GDM1 (cell line): ENCODE results near the gene CACNA2D3.

Experiments used
- DNase-seq: peaks from one replicate; lab custom pipeline; 2025; lab: John Stamatoyannopoulos, UW

The CACNA2D3 gene

GRCh38 chr3:54127499-54128056 is 5.2 kb downstream of the CACNA2D3 start:
- DNase-seq = no peak

GRCh38 chr3:54131026-54131605 is 8.8 kb downstream of the CACNA2D3 start:
- no peak for DNase-seq

- DNase-seq = no peak
These were observed 9.5 kb downstream of the CACNA2D3 start for GRCh38 chr3:54131890-54132289.

GRCh38 chr3:54132685-54133084 is 10.3 kb downstream of the CACNA2D3 start:
- no peak for DNase-seq

- DNase-seq = no peak
These were observed 10.8 kb downstream of the CACNA2D3 start for GRCh38 chr3:54133196-54133595.

- no peak for DNase-seq
These were observed 11.8 kb downstream of the CACNA2D3 start for GRCh38 chr3:54134155-54134554.

- no peak for DNase-seq
These were observed 12.4 kb downstream of the CACNA2D3 start for GRCh38 chr3:54134713-54135112.

- DNase-seq = no peak
These were observed 15.0 kb downstream of the CACNA2D3 start for GRCh38 chr3:54137311-54137710.

GRCh38 chr3:54138937-54139547 is 16.7 kb downstream of the CACNA2D3 start:
- DNase-seq = no peak

GRCh38 chr3:54139630-54140029 is 17.3 kb downstream of the CACNA2D3 start:
- DNase-seq = no peak

- DNase-seq = no peak
These were observed 21.9 kb downstream of the CACNA2D3 start for GRCh38 chr3:54144284-54144683.

- DNase-seq = no peak
These were observed 24.3 kb downstream of the CACNA2D3 start for GRCh38 chr3:54146506-54147239.

- DNase-seq = no peak
These were observed 28.6 kb downstream of the CACNA2D3 start for GRCh38 chr3:54150864-54151467.

GRCh38 chr3:54153477-54153876 is 31.1 kb downstream of the CACNA2D3 start:
- DNase-seq = no peak

GRCh38 chr3:54157860-54158259 is 35.5 kb downstream of the CACNA2D3 start:
- no peak for DNase-seq

GRCh38 chr3:54159917-54160316 is 37.6 kb downstream of the CACNA2D3 start:
- no peak for DNase-seq

- DNase-seq = no peak
These were observed 41.1 kb downstream of the CACNA2D3 start for GRCh38 chr3:54163441-54163840.

- no peak for DNase-seq
These were observed 42.0 kb downstream of the CACNA2D3 start for GRCh38 chr3:54164192-54164975.

GRCh38 chr3:54165865-54166264 is 43.5 kb downstream of the CACNA2D3 start:
- DNase-seq = no peak

- no peak for DNase-seq
These were observed 45.6 kb downstream of the CACNA2D3 start for GRCh38 chr3:54167999-54168398.

GRCh38 chr3:54168451-54168850 is 46.1 kb downstream of the CACNA2D3 start:
- DNase-seq = no peak

- no peak for DNase-seq
These were observed 47.2 kb downstream of the CACNA2D3 start for GRCh38 chr3:54169524-54169923.
